KOPT-K1 (cell line): ENCODE measurements around the gene ITK.

Experiments used
- H3K27ac ChIP-seq: fragments of 200-600 bp; sonication (generic); 2 replicates; pipeline ENCODE4 v1.5.1; 2016; ENCODE audit warnings: antibody characterized with exemption, mild to moderate bottlenecking, low read depth, low read length; ENCODE audit not compliant: poor library complexity, severe bottlenecking
- H3K36me3 ChIP-seq: fragments of 200-600 bp; sonication (generic); 2 replicates; pipeline ENCODE4 v1.5.1; 2017; ENCODE audit warnings: antibody characterized with exemption, mild to moderate bottlenecking, low read length, moderate library complexity; ENCODE audit not compliant: insufficient read depth
- H3K9me3 ChIP-seq: fragments of 200-600 bp; sonication (generic); 2 replicates; pipeline ENCODE4 v1.5.1; 2017; ENCODE audit warnings: antibody characterized with exemption, low read length, mild to moderate bottlenecking; ENCODE audit not compliant: insufficient read depth, poor library complexity, severe bottlenecking

ITK gene

GRCh38 chr5:157284458-157285212, 104.0 kb downstream of the ITK start:
- peaks cover 59% of the 10 kb centered on the region for H3K36me3 ChIP-seq

GRCh38 chr5:157285310-157286035, 104.8 kb downstream of the ITK start:
- H3K36me3 ChIP-seq: peaks cover 64% of the 10 kb centered on the region
- H3K27ac ChIP-seq: no peak overlapping the region
- peaks cover 13% of the 10 kb centered on the region for H3K9me3 ChIP-seq

More at GRCh38 chr5:157284458-157285212, 104.0 kb downstream of the ITK start:
- Histone ChIP-seq H3K27ac (no peak overlapping the region), H3K9me3 (peaks cover 13% of the 10 kb centered on the region)

- no peak overlapping the region for H3K27ac ChIP-seq
- peaks cover 4% of the 10 kb centered on the region for H3K9me3 ChIP-seq
- peaks cover 70% of the 10 kb centered on the region for H3K36me3 ChIP-seq
Measured at GRCh38 chr5:157286761-157287211, 106.1 kb downstream of the ITK start.

- Histone ChIP-seq H3K27ac (no peak overlapping the region), H3K36me3 (peaks cover 88% of the 10 kb centered on the region), H3K9me3 (no peaks in the 10 kb centered on the region)
Measured at GRCh38 chr5:157288405-157289163, 107.9 kb downstream of the ITK start.

GRCh38 chr5:157289164-157289819, 108.7 kb downstream of the ITK start:
- Histone ChIP-seq H3K27ac (no peak overlapping the region), H3K9me3 (no peaks in the 10 kb centered on the region), H3K36me3 (peaks cover 95% of the 10 kb centered on the region)

- Histone ChIP-seq H3K27ac (no peak overlapping the region), H3K36me3 (peaks cover 96% of the 10 kb centered on the region), H3K9me3 (no peaks in the 10 kb centered on the region)
Measured at GRCh38 chr5:157290156-157290980, 109.7 kb downstream of the ITK start.

GRCh38 chr5:157290981-157291711, 110.5 kb downstream of the ITK start:
- Histone ChIP-seq H3K27ac (no peak overlapping the region), H3K9me3 (no peaks in the 10 kb centered on the region), H3K36me3 (peaks cover 98% of the 10 kb centered on the region)

GRCh38 chr5:157292599-157292998, 112.0 kb downstream of the ITK start:
- no peaks in the 10 kb centered on the region for H3K9me3 ChIP-seq
- H3K36me3 ChIP-seq: peaks cover 100% of the 10 kb centered on the region
- H3K27ac ChIP-seq: no peak overlapping the region

- Histone ChIP-seq H3K36me3 (peaks cover 100% of the 10 kb centered on the region), H3K9me3 (no peaks in the 10 kb centered on the region), H3K27ac (no peak overlapping the region)
Measured at GRCh38 chr5:157294407-157295091, 113.9 kb downstream of the ITK start.

- Histone ChIP-seq H3K9me3 (no peaks in the 10 kb centered on the region), H3K27ac (no peak overlapping the region), H3K36me3 (peaks cover 100% of the 10 kb centered on the region)
Measured at GRCh38 chr5:157295247-157295646, 114.6 kb downstream of the ITK start.

- Histone ChIP-seq H3K9me3 (no peaks in the 10 kb centered on the region), H3K27ac (no peak overlapping the region), H3K36me3 (peaks cover 100% of the 10 kb centered on the region)
Measured at GRCh38 chr5:157300564-157300963, 119.9 kb downstream of the ITK start.

- Histone ChIP-seq H3K9me3 (peaks cover 2% of the 10 kb centered on the region), H3K27ac (no peak overlapping the region), H3K36me3 (peaks cover 100% of the 10 kb centered on the region)
Measured at GRCh38 chr5:157301066-157301465, 120.4 kb downstream of the ITK start.

- Histone ChIP-seq H3K9me3 (peaks cover 7% of the 10 kb centered on the region), H3K27ac (peak overlapping the region; percentile 54), H3K36me3 (peaks cover 100% of the 10 kb centered on the region)
Measured at GRCh38 chr5:157303023-157303422, 122.4 kb downstream of the ITK start.
